K562 (cell line): ENCODE data around the gene CCM2. TPM values are rescaled to one million over a fixed set of nuclear protein-coding genes. Genes with fewer than 3 reads are reported as not detected.

Experiments used
- FOSL1 ChIP-seq: fragments of 200-800 bp; sonication (Bioruptor generic); conservative IDR thresholded peaks from 2 replicates; pipeline ENCODE4 v1.6.1; 2016; ENCODE audit warnings: missing genetic modification characterization, missing compliant biosample characterization
- JUND ChIP-seq, 2 experiments: IDR thresholded peaks; 2 replicates in 1 of 2; 3 replicates in 1 of 2; pipeline ENCODE4 v1.6.1; 2011; ENCODE audit warnings: borderline replicate concordance in 2 of 2, low read depth in 2 of 2, low read length in 2 of 2, improper control_type of control experiment in 1 of 2, missing biosample characterization in 1 of 2, missing genetic modification characterization in 1 of 2, missing genetic modification reagents in 1 of 2
- MEF2A ChIP-seq: IDR thresholded peaks from 2 replicates; pipeline ENCODE4 v1.6.1; 2011; ENCODE audit warnings: low read depth, mild to moderate bottlenecking, low read length, moderate library complexity; ENCODE audit not compliant: control insufficient read depth
- NR3C1 ChIP-seq: sonication (generic); formaldehyde crosslinking; IDR thresholded peaks from 2 replicates; pipeline ENCODE4 v1.8.1; 2022; ENCODE audit warnings: missing genetic modification reagents
- PHF20 ChIP-seq: fragments of 450-650 bp; IDR thresholded peaks from 2 replicates; pipeline ENCODE4 v1.6.1; 2018; ENCODE audit not compliant: partially characterized antibody
- SETDB1 ChIP-seq: IDR thresholded peaks from one replicate; pipeline ENCODE4 v1.6.1; 2012; ENCODE audit warnings: low read length, control low read depth, inconsistent platforms
- STAT5B ChIP-seq: fragments of 250-450 bp; sonication (Bioruptor Pico); IDR thresholded peaks from 2 replicates; pipeline ENCODE4 v1.8.0; 2021; ENCODE audit warnings: mild to moderate bottlenecking, inconsistent platforms
- ZNF695 ChIP-seq: fragments of 450-650 bp; formaldehyde crosslinking; IDR thresholded peaks from 2 replicates; pipeline ENCODE4 v1.4.0; 2020; ENCODE audit warnings: mild to moderate bottlenecking, moderate library complexity
- ZZZ3 ChIP-seq: fragments of 450-650 bp; IDR thresholded peaks from 2 replicates; pipeline ENCODE4 v1.6.1; 2016; ENCODE audit warnings: antibody characterized with exemption, mild to moderate bottlenecking, moderate library complexity
- polyA plus RNA-seq, 8 experiments: library from polyadenylated mRNA; depleted of rRNA in 4 of 8; stranded (reverse) in 5 of 8; unstranded in 3 of 8; fragments of >200 nt; fragmentation: Nextera tagmentation in 2 of 8; fragmentation: Illumina TruSeq in 1 of 8; extraction: Ambion mirVana in 2 of 8; extraction: Trizol in 1 of 8; gene quantifications; 2 replicates each; pipeline versions ENCODE4 v1.2.1 to v1.2.3, GENCODE V29; 2011 to 2014; ENCODE audit warnings: inconsistent platforms in 1 of 8, missing spikeins in 1 of 8
- total RNA-seq, 7 experiments: library from RNA; depleted of rRNA in 6 of 7; stranded (reverse); fragments of >200 nt in 6 of 7; fragmentation: Illumina TruSeq in 2 of 7; extraction: Trizol in 2 of 7; gene quantifications; 2 replicates each; pipeline versions ENCODE4 v1.2.1 to v1.2.3, GENCODE V29; 2011 to 2021; ENCODE audit warnings: low replicate concordance in 1 of 7
- TF ChIP-seq, protein P1 (sequence below): sonication (generic); formaldehyde crosslinking; IDR thresholded peaks from 2 replicates; pipeline ENCODE4 v1.8.1; 2022; ENCODE audit warnings: missing genetic modification reagents
- TF ChIP-seq, protein P2 (sequence below): fragments of 450-650 bp; IDR thresholded peaks from 2 replicates; pipeline ENCODE4 v1.6.1; 2016; ENCODE audit warnings: borderline replicate concordance
- TF ChIP-seq, protein P3 (sequence below): sonication (generic); formaldehyde crosslinking; IDR thresholded peaks from 2 replicates; pipeline ENCODE4 v1.8.1; 2023; ENCODE audit warnings: mild to moderate bottlenecking, missing genetic modification reagents
- TF ChIP-seq, protein P4 (sequence below): sonication (generic); formaldehyde crosslinking; IDR thresholded peaks from 2 replicates; pipeline ENCODE4 v1.8.0; 2023; ENCODE audit warnings: missing genetic modification reagents, mild to moderate bottlenecking, borderline replicate concordance

Gene CCM2
- total and polyA plus RNA-seq, 9 of the 15 experiments (the other 6 are each of a cell fraction or from before 2014, with no cell fraction given) = 0.41 to 38.6 (median 25.9) TPM

DNA sequence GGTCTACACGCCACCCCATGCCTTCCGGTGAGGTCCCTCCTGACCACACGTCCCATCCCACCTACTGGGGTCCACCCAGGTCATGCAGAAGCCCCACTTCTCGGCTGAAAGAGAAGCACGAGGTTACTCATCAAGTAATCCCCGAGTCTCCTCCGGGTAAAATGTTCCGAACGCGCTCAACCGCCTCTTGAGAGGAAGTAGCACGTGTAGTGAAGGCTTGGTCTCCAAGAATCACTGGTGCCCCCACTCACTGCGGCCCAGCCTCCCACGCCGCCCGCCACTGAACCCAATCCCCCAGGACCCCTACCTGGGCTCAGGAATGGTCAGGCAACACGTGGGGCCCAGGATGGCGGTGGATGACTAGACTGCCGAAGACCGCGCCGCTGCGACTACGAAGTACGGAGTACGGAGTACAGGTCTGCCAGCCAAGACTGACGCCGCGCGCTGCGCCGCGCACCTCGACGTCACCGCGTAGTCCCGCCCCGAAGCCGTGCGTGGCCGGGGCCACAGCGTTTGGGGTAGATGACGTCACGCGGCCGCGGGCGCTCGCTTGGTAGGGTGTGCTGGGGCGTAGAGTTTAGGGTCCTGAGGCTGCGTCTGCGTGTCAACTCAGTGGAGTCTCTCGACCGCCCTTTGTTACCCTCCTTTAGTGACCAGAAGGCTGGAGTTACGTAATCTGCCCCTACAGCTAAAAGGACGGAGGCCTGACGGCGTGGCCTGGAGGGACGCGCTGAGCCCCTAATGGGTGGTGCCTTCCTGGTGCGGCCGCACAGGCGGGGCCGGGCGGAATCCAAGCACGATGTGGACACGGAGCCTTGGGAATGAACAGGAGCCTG, 13.6 kb upstream of the CCM2 start (continued):
- TF ChIP-seq, protein P1, sequence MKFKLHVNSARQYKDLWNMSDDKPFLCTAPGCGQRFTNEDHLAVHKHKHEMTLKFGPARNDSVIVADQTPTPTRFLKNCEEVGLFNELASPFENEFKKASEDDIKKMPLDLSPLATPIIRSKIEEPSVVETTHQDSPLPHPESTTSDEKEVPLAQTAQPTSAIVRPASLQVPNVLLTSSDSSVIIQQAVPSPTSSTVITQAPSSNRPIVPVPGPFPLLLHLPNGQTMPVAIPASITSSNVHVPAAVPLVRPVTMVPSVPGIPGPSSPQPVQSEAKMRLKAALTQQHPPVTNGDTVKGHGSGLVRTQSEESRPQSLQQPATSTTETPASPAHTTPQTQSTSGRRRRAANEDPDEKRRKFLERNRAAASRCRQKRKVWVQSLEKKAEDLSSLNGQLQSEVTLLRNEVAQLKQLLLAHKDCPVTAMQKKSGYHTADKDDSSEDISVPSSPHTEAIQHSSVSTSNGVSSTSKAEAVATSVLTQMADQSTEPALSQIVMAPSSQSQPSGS (CRISPR knock-in tag) = peak; percentile 93; the same call in 1 of the 2 replicates
- TF ChIP-seq NR3C1 (CRISPR knock-in tag) (no peak), JUND (IDR thresholded peaks at IDR 0.05; ENCODE audit: borderline replicate concordance, low read depth, low read length) (peak; percentile 96), JUND (tag; IDR thresholded peaks at IDR 0.05; ENCODE audit: borderline replicate concordance, low read depth, low read length) (peak; percentile 96), FOSL1 (tag) (peak; percentile 60), MEF2A (no peak), PHF20 (no peak), ZNF695 (CRISPR knock-in tag) (no peak), ZZZ3 (peak; percentile 97), SETDB1 (no peak), STAT5B (CRISPR knock-in tag) (no peak)
- TF ChIP-seq, protein P2, sequence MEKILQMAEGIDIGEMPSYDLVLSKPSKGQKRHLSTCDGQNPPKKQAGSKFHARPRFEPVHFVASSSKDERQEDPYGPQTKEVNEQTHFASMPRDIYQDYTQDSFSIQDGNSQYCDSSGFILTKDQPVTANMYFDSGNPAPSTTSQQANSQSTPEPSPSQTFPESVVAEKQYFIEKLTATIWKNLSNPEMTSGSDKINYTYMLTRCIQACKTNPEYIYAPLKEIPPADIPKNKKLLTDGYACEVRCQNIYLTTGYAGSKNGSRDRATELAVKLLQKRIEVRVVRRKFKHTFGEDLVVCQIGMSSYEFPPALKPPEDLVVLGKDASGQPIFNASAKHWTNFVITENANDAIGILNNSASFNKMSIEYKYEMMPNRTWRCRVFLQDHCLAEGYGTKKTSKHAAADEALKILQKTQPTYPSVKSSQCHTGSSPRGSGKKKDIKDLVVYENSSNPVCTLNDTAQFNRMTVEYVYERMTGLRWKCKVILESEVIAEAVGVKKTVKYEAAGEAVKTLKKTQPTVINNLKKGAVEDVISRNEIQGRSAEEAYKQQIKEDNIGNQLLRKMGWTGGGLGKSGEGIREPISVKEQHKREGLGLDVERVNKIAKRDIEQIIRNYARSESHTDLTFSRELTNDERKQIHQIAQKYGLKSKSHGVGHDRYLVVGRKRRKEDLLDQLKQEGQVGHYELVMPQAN = peak; percentile 95
- TF ChIP-seq, protein P3, sequence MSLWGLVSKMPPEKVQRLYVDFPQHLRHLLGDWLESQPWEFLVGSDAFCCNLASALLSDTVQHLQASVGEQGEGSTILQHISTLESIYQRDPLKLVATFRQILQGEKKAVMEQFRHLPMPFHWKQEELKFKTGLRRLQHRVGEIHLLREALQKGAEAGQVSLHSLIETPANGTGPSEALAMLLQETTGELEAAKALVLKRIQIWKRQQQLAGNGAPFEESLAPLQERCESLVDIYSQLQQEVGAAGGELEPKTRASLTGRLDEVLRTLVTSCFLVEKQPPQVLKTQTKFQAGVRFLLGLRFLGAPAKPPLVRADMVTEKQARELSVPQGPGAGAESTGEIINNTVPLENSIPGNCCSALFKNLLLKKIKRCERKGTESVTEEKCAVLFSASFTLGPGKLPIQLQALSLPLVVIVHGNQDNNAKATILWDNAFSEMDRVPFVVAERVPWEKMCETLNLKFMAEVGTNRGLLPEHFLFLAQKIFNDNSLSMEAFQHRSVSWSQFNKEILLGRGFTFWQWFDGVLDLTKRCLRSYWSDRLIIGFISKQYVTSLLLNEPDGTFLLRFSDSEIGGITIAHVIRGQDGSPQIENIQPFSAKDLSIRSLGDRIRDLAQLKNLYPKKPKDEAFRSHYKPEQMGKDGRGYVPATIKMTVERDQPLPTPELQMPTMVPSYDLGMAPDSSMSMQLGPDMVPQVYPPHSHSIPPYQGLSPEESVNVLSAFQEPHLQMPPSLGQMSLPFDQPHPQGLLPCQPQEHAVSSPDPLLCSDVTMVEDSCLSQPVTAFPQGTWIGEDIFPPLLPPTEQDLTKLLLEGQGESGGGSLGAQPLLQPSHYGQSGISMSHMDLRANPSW = no peak
- TF ChIP-seq, protein P4, sequence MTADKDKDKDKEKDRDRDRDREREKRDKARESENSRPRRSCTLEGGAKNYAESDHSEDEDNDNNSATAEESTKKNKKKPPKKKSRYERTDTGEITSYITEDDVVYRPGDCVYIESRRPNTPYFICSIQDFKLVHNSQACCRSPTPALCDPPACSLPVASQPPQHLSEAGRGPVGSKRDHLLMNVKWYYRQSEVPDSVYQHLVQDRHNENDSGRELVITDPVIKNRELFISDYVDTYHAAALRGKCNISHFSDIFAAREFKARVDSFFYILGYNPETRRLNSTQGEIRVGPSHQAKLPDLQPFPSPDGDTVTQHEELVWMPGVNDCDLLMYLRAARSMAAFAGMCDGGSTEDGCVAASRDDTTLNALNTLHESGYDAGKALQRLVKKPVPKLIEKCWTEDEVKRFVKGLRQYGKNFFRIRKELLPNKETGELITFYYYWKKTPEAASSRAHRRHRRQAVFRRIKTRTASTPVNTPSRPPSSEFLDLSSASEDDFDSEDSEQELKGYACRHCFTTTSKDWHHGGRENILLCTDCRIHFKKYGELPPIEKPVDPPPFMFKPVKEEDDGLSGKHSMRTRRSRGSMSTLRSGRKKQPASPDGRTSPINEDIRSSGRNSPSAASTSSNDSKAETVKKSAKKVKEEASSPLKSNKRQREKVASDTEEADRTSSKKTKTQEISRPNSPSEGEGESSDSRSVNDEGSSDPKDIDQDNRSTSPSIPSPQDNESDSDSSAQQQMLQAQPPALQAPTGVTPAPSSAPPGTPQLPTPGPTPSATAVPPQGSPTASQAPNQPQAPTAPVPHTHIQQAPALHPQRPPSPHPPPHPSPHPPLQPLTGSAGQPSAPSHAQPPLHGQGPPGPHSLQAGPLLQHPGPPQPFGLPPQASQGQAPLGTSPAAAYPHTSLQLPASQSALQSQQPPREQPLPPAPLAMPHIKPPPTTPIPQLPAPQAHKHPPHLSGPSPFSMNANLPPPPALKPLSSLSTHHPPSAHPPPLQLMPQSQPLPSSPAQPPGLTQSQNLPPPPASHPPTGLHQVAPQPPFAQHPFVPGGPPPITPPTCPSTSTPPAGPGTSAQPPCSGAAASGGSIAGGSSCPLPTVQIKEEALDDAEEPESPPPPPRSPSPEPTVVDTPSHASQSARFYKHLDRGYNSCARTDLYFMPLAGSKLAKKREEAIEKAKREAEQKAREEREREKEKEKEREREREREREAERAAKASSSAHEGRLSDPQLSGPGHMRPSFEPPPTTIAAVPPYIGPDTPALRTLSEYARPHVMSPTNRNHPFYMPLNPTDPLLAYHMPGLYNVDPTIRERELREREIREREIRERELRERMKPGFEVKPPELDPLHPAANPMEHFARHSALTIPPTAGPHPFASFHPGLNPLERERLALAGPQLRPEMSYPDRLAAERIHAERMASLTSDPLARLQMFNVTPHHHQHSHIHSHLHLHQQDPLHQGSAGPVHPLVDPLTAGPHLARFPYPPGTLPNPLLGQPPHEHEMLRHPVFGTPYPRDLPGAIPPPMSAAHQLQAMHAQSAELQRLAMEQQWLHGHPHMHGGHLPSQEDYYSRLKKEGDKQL (CRISPR knock-in tag) = no peak
